GM23338 (cell line): ENCODE data around the gene CHMP6. TPM values are rescaled to one million over a fixed set of nuclear protein-coding genes. Genes with fewer than 3 reads are reported as not detected.

Experiments used
- ATAC-seq: fragments of 200-7000 bp; cut with Tn5 transposase; 3 replicates; pipeline ENCODE4 v1.9.1; 2020
- DNase-seq: peaks from one replicate; pipeline ENCODE4 v3.0.0-alpha.2; 2015; ENCODE audit warnings: low spot score
- H2AFZ ChIP-seq: fragments of 200-600 bp; sonication (generic); 2 replicates; pipeline ENCODE4 v1.8.0; 2016; ENCODE audit warnings: antibody characterized with exemption, mild to moderate bottlenecking, moderate library complexity
- H3F3A ChIP-seq: fragments of 200-600 bp; sonication (generic); replicated peaks from 2 replicates; pipeline ENCODE4 v1.8.0; 2017; ENCODE audit warnings: antibody characterized with exemption, mixed run types, low read depth
- H3K27ac ChIP-seq: fragments of 200-600 bp; sonication (generic); 2 replicates; pipeline ENCODE4 v1.6.1; 2016; ENCODE audit warnings: low read depth
- H3K27me3 ChIP-seq: fragments of 200-600 bp; sonication (generic); 2 replicates; pipeline ENCODE4 v1.8.0; 2016; ENCODE audit warnings: mild to moderate bottlenecking, mixed run types, moderate library complexity; ENCODE audit not compliant: insufficient read depth
- H3K36me3 ChIP-seq: fragments of 200-600 bp; sonication (generic); 2 replicates; pipeline ENCODE4 v1.8.0; 2016; ENCODE audit warnings: mild to moderate bottlenecking; ENCODE audit not compliant: insufficient read depth
- H3K4me1 ChIP-seq: fragments of 200-600 bp; sonication (generic); 2 replicates; pipeline ENCODE4 v1.8.0; 2016; ENCODE audit warnings: mild to moderate bottlenecking, moderate library complexity; ENCODE audit not compliant: insufficient read depth
- H3K4me2 ChIP-seq: fragments of 200-600 bp; sonication (generic); 2 replicates; pipeline ENCODE4 v1.7.1; 2017; ENCODE audit warnings: mixed run types
- H3K4me3 ChIP-seq: fragments of 200-600 bp; sonication (generic); 2 replicates; pipeline ENCODE4 v1.6.1; 2016; ENCODE audit warnings: mixed run types
- H3K79me2 ChIP-seq: fragments of 200-600 bp; sonication (generic); replicated peaks from 2 replicates; pipeline ENCODE4 v1.8.0; 2017; ENCODE audit warnings: mild to moderate bottlenecking; ENCODE audit not compliant: insufficient read depth
- H3K9me2 ChIP-seq: fragments of 200-600 bp; sonication (generic); 2 replicates; pipeline ENCODE4 v1.8.0; 2017; ENCODE audit not compliant: insufficient read depth
- H4K20me1 ChIP-seq: fragments of 200-600 bp; sonication (generic); replicated peaks from 2 replicates; pipeline ENCODE4 v1.8.0; 2017; ENCODE audit warnings: mild to moderate bottlenecking; ENCODE audit not compliant: insufficient read depth
- H3K27ac Mint-ChIP-seq: 2 replicates; pipeline ENCODE4 v1.8.0; 2020; ENCODE audit warnings: inconsistent platforms, mild to moderate bottlenecking, moderate library complexity, mixed read lengths
- H3K27me3 Mint-ChIP-seq: 3 replicates; pipeline ENCODE4 v1.8.0; 2022; ENCODE audit warnings: low read depth, mild to moderate bottlenecking, moderate library complexity, mixed read lengths, inconsistent platforms; ENCODE audit not compliant: insufficient read depth, poor library complexity
- H3K36me3 Mint-ChIP-seq: 3 replicates; pipeline ENCODE4 v1.8.0; 2021; ENCODE audit warnings: low read depth, mild to moderate bottlenecking, inconsistent platforms, moderate library complexity, mixed read lengths
- H3K4me1 Mint-ChIP-seq: 3 replicates; pipeline ENCODE4 v1.8.0; 2020; ENCODE audit warnings: mild to moderate bottlenecking, inconsistent platforms, mixed read lengths
- H3K4me3 Mint-ChIP-seq: 3 replicates; pipeline ENCODE4 v1.8.0; 2021; ENCODE audit warnings: moderate library complexity, mild to moderate bottlenecking, inconsistent platforms, mixed read lengths
- H3K9me3 Mint-ChIP-seq: 3 replicates; pipeline ENCODE4 v1.8.0; 2020; ENCODE audit warnings: moderate library complexity, mild to moderate bottlenecking, inconsistent platforms, mixed read lengths
- CREB1 ChIP-seq: fragments of 250-450 bp; sonication (Bioruptor Pico); IDR thresholded peaks from 2 replicates; pipeline ENCODE4 v1.5.0; 2020; ENCODE audit warnings: low read depth, mild to moderate bottlenecking, moderate library complexity
- EZH2 ChIP-seq: fragments of 200-600 bp; sonication (generic); IDR thresholded peaks from one replicate; pipeline ENCODE4 v1.8.0; 2017; ENCODE audit warnings: antibody characterized with exemption, mild to moderate bottlenecking, low read depth; ENCODE audit not compliant: unreplicated experiment
- EZH2phosphoT487 ChIP-seq: fragments of 200-600 bp; sonication (generic); IDR thresholded peaks from one replicate; pipeline ENCODE4 v1.8.1; 2018; ENCODE audit warnings: antibody characterized with exemption; ENCODE audit not compliant: unreplicated experiment
- JUNB ChIP-seq: IDR thresholded peaks from one replicate; pipeline ENCODE4 v1.6.1; 2016; ENCODE audit warnings: antibody characterized with exemption; ENCODE audit not compliant: unreplicated experiment
- NANOG ChIP-seq: IDR thresholded peaks from 2 replicates; pipeline ENCODE4 v1.6.1; 2016; ENCODE audit warnings: antibody characterized with exemption, borderline replicate concordance
- POLR2AphosphoS5 ChIP-seq: IDR thresholded peaks from 2 replicates; pipeline ENCODE4 v1.6.1; 2016; ENCODE audit warnings: antibody characterized with exemption, low read depth
- STAT1 ChIP-seq: IDR thresholded peaks from one replicate; pipeline ENCODE4 v1.6.1; 2016; ENCODE audit warnings: antibody characterized with exemption; ENCODE audit not compliant: unreplicated experiment
- ZNF114 ChIP-seq: fragments of 250-450 bp; sonication (Bioruptor Pico); IDR thresholded peaks from 2 replicates; pipeline ENCODE4 v1.5.0; 2020; ENCODE audit warnings: mild to moderate bottlenecking, moderate library complexity
- ZNF331 ChIP-seq: fragments of 250-450 bp; sonication (Bioruptor Pico); IDR thresholded peaks from 2 replicates; pipeline ENCODE4 v1.5.0; 2020; ENCODE audit warnings: low read depth, mild to moderate bottlenecking, moderate library complexity
- long read RNA-seq: library from polyadenylated mRNA; unstranded; transcript quantifications from one replicate; pipeline ENCODE4 v2.0.0, GENCODE V29; 2020; ENCODE audit not compliant: unreplicated experiment
- polyA plus RNA-seq: library from polyadenylated mRNA; unstranded; fragments of >200 nt; fragmentation: Nextera tagmentation; extraction: Ambion mirVana; gene quantifications from 2 replicates; pipeline ENCODE4 v1.2.1, GENCODE V29; 2016
- total RNA-seq: library from RNA; depleted of rRNA; stranded (reverse); fragments of >200 nt; shearing (Covaris generic); gene quantifications from 2 replicates; pipeline ENCODE4 v1.2.3, GENCODE V29; 2014; rRNA removed
- TF ChIP-seq, protein P1 (sequence below): IDR thresholded peaks from one replicate; pipeline ENCODE4 v1.6.1; 2018; ENCODE audit warnings: antibody characterized with exemption; ENCODE audit not compliant: unreplicated experiment
- TF ChIP-seq, protein P2 (sequence below), 2 experiments: fragments of 200-600 bp in 1 of 2; sonication (generic) in 1 of 2; conservative IDR thresholded peaks; 2 replicates each; pipeline versions ENCODE4 v1.5.1 to v1.6.1; 2016 to 2017; ENCODE audit warnings: antibody characterized with exemption in 2 of 2, low read depth in 2 of 2, mild to moderate bottlenecking in 2 of 2, moderate library complexity in 1 of 2

Gene CHMP6
- total RNA-seq (8.2 and 12.3 TPM in 2 replicates), polyA plus RNA-seq (13.2 and 14.0 TPM in 2 replicates)
- long read RNA-seq, transcript CHMP6-201 (8 exons, 1,664 nt) = major isoform, 40 of 43 reads
- long read RNA-seq, partial matches to known transcripts = 1 of 43 reads
- long read RNA-seq, other reads (novel, unspliced or antisense) = 2 of 43 reads

- no peak within 1 kb of the TSS; the same call in 1 of the 2 replicates for H3K27ac Mint-ChIP-seq
- TF ChIP-seq CREB1 (CRISPR knock-in tag) = 0 out of 2 replicates have a peak, but pooled peaks have one; percentile 12
- TF ChIP-seq, protein P1, sequence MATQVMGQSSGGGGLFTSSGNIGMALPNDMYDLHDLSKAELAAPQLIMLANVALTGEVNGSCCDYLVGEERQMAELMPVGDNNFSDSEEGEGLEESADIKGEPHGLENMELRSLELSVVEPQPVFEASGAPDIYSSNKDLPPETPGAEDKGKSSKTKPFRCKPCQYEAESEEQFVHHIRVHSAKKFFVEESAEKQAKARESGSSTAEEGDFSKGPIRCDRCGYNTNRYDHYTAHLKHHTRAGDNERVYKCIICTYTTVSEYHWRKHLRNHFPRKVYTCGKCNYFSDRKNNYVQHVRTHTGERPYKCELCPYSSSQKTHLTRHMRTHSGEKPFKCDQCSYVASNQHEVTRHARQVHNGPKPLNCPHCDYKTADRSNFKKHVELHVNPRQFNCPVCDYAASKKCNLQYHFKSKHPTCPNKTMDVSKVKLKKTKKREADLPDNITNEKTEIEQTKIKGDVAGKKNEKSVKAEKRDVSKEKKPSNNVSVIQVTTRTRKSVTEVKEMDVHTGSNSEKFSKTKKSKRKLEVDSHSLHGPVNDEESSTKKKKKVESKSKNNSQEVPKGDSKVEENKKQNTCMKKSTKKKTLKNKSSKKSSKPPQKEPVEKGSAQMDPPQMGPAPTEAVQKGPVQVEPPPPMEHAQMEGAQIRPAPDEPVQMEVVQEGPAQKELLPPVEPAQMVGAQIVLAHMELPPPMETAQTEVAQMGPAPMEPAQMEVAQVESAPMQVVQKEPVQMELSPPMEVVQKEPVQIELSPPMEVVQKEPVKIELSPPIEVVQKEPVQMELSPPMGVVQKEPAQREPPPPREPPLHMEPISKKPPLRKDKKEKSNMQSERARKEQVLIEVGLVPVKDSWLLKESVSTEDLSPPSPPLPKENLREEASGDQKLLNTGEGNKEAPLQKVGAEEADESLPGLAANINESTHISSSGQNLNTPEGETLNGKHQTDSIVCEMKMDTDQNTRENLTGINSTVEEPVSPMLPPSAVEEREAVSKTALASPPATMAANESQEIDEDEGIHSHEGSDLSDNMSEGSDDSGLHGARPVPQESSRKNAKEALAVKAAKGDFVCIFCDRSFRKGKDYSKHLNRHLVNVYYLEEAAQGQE = no peak
- Histone ChIP-seq H3K27ac (no peak within 1 kb of the TSS), H3K36me3 (no peaks in the 10 kb centered on the region), H4K20me1 (no peaks in the 10 kb centered on the region), H2AFZ (peak within 1 kb of the TSS; percentile 96), H3K79me2 (no peaks in the 10 kb centered on the region; the same call in 1 of the 2 replicates), H3K4me3 (peak within 1 kb of the TSS; percentile 75), H3K9me2 (no peaks in the 10 kb centered on the region), H3K27me3 (peaks cover 4% of the 10 kb centered on the region; the same call in 1 of the 2 replicates), H3F3A (0 out of 2 replicates have a peak, but pooled peaks cover 6% of the 10 kb centered on the region), H3K4me1 (peaks cover 4% of the 10 kb centered on the region; the same call in 1 of the 2 replicates), H3K4me2 (peak within 1 kb of the TSS; percentile 87)
- DNase-seq (peak; percentile 82), ATAC-seq (peak; percentile 38)
- H3K36me3 Mint-ChIP-seq = 0 out of 3 replicates have a peak, but pooled peaks cover 3% of the 10 kb centered on the region
- H3K4me3 Mint-ChIP-seq = peak within 1 kb of the TSS; percentile 72
- H3K9me3 Mint-ChIP-seq = no peaks in the 10 kb centered on the region
- peaks cover 9% of the 10 kb centered on the region; the same call in 2 of the 3 replicates for H3K4me1 Mint-ChIP-seq
- peaks cover 7% of the 10 kb centered on the region for H3K27me3 Mint-ChIP-seq
Measured at GRCh38 chr17:80991645-80992076, at the start of gene CHMP6. CHMP6 (plus strand) TSS chr17:80991841; CDS start chr17:80991919, 78 bp downstream.

DNA sequence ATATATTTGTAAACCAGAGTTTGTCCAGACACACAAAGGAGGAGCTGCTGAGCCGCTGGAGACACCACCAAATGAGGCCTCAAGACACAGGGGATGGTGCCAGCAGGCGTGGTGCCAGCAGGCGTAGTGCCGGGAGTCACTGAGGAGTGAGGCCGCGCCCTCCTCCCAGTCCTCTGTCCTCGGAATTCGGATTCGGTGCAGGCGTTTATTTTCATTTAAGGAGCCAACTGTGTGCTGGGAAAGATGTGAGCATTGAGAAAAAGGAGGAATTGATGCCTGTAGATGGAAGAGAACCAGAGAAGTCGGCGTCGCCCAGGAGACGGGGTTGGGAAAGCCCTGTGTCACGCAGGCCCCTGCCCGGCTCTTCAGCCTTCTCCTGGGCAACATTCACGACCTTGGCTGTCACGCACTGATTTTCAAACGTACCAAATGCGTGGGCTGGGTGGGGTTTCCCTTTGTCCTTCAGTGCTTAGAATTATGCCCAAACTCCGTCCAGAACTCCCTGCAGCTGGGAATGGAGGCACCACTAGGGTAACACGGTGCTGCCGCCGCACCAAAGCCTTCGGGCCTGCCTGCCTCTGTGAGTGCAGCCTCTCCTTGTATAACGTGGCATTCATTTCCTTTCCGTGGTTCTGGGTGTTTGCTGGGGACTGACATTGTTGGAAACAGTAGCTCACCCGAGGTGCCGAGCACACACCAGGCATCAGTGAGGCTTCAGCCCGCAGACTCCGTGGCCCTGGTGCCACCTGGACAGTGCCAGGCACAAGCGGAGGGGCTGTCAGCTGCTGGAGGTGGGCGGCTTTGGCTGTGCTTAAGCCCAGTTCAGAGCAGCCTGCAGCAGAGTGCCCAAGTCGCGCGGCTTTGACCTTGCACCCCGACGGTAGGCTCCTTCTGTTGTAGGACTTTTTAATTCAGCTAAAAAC lies 49.0 kb upstream of the CHMP6 start:
- ATAC-seq = no peak
- Mint-ChIP-seq H3K36me3 (peaks cover 18% of the 10 kb centered on the region), H3K9me3 (no peaks in the 10 kb centered on the region; the same call in 2 of the 3 replicates), H3K27ac (no peak overlapping the region), H3K4me3 (no peak overlapping the region), H3K4me1 (peaks cover 9% of the 10 kb centered on the region), H3K27me3 (peaks cover 16% of the 10 kb centered on the region)
- H3K27me3 ChIP-seq = no peaks in the 10 kb centered on the region
- H3K79me2 ChIP-seq = no peaks in the 10 kb centered on the region
- H3K4me2 ChIP-seq = no peak overlapping the region
- no peaks in the 10 kb centered on the region for H3K9me2 ChIP-seq
- DNase-seq = no peak
- H3K4me1 ChIP-seq = no peaks in the 10 kb centered on the region
- no peak overlapping the region for H3K27ac ChIP-seq
- no peak overlapping the region for H2AFZ ChIP-seq
- peaks cover 3% of the 10 kb centered on the region; the same call in 1 of the 2 replicates for H3K36me3 ChIP-seq
- H3K4me3 ChIP-seq = no peak overlapping the region
- H4K20me1 ChIP-seq = peaks cover 4% of the 10 kb centered on the region; the same call in 1 of the 2 replicates
- no peaks in the 10 kb centered on the region for H3F3A ChIP-seq
- TF ChIP-seq, protein P2, sequence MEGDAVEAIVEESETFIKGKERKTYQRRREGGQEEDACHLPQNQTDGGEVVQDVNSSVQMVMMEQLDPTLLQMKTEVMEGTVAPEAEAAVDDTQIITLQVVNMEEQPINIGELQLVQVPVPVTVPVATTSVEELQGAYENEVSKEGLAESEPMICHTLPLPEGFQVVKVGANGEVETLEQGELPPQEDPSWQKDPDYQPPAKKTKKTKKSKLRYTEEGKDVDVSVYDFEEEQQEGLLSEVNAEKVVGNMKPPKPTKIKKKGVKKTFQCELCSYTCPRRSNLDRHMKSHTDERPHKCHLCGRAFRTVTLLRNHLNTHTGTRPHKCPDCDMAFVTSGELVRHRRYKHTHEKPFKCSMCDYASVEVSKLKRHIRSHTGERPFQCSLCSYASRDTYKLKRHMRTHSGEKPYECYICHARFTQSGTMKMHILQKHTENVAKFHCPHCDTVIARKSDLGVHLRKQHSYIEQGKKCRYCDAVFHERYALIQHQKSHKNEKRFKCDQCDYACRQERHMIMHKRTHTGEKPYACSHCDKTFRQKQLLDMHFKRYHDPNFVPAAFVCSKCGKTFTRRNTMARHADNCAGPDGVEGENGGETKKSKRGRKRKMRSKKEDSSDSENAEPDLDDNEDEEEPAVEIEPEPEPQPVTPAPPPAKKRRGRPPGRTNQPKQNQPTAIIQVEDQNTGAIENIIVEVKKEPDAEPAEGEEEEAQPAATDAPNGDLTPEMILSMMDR (conservative IDR thresholded peaks at IDR 0.05; ENCODE audit: low read depth in 2 of 2) = no peak
- no peak for TF ChIP-seq ZNF114
- no peak for TF ChIP-seq POLR2AphosphoS5
- TF ChIP-seq EZH2phosphoT487 = no peak
- no peak for TF ChIP-seq CREB1 (CRISPR knock-in tag)
- no peak for TF ChIP-seq NANOG
- no peak for TF ChIP-seq STAT1
- TF ChIP-seq JUNB = no peak
- no peak for TF ChIP-seq ZNF331 (CRISPR knock-in tag)
- TF ChIP-seq EZH2 = no peak
- TF ChIP-seq, protein P1 = no peak
